AG08395 (cell line): ENCODE results near the gene RNF150.

Experiments used
- DNase-seq: peaks from one replicate; pipeline ENCODE4 v3.0.0; 2012; ENCODE audit warnings: mixed read lengths, low spot score

The RNF150 gene

DNA sequence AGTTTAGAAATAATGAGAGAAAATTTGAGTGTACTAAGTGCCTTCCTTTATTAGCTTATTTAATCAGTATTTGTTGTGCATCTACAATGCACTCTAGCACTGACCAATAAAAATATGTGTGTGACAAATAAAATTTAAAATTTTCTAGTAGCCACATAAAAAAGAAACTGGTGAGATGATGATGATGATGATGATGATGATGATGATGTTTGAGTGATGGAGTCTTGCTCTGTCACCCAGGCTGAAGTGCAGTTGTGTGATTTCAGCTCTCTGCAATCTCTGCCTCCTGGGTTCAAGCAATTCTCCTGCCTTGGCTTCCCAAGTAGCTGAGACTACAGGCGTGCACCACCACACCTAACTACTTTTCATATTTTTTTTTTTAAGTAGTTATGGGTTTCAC lies 110.2 kb downstream of the RNF150 start:
- DNase-seq = no peak

GRCh38 chr4:141022111-141022695 lies 111.1 kb downstream of the RNF150 start:
- DNase-seq = no peak

GRCh38 chr4:141021397-141022110 lies 111.7 kb downstream of the RNF150 start:
- no peak for DNase-seq

DNA sequence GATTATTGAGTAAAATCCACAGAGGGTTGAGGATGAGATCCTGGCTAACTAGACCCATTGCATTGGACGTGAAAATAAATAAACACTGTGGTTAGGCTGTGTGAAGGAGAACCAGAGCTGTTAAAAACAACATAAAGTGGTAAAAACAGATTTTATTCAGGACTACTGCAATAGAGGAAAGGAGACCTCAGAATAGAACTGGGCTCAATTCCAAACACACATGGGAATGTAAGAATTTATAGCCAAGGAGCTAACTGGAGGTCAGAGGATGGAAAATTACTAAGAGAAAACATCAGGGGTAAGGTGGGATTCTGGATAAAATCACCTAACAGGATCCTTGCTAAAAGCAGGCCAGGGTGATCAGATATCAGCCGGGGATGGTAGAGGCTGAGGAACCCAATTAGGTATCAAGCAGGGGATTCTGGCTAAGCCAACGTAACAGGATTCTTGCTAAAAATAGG lies 112.4 kb downstream of the RNF150 start:
- DNase-seq = peak; percentile 26

- no peak for DNase-seq
These were observed 113.5 kb downstream of the RNF150 start for GRCh38 chr4:141019768-141020167.

GRCh38 chr4:141016117-141016798 lies 117.0 kb downstream of the RNF150 start:
- no peak for DNase-seq

- DNase-seq = no peak
These were observed 119.4 kb downstream of the RNF150 start for GRCh38 chr4:141013899-141014298.

DNA sequence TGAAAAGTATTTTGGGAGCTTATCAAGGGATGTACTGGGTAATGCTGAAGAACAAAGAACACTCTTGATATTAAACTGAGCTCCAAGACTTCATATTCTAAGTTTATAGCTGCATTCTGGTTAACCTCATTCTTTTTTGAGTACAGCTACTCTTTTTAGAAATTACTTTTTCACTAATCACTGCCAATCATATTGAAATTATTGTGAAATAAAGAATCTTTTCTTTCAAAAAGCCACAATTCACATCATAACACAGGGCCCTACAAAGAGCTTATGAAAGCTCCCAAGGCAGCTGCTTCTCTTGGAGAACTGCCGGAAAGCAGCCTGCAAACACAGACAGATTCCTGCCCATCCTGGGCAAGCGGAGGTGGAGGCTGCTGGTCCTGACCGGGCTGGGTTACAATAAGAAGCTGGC lies 121.4 kb downstream of the RNF150 start:
- no peak for DNase-seq

DNA sequence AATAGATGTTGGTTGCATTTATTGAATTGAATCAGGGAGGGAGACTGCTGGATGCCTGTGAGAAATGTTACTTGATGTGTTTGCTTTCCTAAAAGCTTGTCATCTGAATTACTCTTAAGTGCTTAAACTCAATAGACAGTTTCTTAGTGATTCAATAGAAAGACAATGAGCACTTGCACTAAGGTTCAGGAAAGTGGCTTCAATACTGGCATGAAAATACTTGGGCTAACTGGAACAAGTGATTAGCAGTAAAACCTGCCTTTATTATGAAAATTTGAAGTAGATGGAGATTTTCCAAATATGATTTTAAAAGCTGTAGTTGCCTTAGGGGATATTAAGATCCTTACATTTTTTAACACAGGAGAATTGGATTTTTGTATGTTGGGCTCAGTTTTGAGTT lies 123.3 kb downstream of the RNF150 start:
- no peak for DNase-seq

- no peak for DNase-seq
These were observed 124.1 kb downstream of the RNF150 start for GRCh38 chr4:141009129-141009528.

DNA sequence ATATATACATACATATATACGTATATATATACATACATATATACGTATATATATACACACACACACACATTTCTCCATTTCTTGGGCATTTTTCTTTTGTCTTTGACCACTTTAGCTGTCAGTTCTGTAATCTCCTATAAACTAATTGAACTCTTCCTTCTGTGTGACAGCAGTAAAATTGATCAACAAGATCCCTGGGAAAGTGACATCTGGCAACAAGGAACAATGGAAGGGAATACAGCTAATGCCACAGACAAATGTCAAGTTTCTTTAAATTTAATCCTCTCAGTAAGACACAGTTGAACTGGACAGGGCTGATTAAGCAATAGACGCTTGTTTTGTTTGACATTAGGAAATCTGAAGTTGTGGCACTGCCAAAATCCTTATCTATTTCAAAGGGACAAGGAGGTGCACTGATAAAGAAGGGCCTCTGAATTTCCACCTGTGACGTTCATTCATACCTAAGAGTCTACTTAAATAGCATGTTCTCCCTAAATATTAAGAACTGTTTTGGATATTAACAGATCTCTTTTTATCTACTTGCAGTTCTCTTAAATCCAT lies 126.9 kb downstream of the RNF150 start:
- DNase-seq = no peak

GRCh38 chr4:141004823-141005222 lies 128.4 kb downstream of the RNF150 start:
- no peak for DNase-seq

DNA sequence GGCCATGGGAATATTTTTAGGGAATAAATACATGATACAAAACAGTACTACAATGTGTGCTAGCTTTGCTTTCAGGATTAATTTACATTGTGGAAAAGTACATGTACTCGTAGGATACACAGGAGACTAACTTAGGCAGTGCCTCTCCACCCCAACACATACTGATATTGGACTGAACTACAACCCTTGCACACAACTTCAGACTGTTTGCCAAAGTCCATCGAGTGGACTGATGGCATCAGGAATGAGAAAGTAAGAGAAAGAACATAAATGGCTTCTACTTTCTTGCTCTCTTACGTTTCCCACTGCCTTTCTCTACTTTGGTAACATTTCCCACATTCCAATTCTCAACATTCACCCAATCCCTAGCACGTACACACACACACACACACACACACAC lies 130.1 kb downstream of the RNF150 start:
- DNase-seq = no peak

- no peak for DNase-seq
These were observed 130.9 kb downstream of the RNF150 start for GRCh38 chr4:141002323-141002805.

- peak; percentile 74 for DNase-seq
These were observed 136.5 kb downstream of the RNF150 start for GRCh38 chr4:140996766-140997165.

DNA sequence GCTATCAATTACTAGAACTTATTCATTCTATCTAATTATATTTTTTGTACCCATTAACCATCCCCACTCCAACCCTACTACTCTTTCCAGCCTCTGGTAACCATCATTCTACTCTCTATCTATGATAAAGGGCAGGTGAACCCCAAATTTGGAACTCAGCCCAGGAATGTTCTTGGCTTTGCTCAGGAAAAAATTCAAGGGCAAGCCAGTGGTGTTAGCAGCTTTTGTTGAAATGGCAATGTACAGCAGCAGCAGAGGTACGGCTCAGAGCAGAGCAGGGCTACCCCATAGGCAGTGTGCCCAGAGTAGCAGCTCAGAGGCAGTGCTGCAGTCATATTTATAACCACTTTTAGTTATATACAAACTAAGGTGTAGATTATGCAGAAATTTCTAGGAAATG lies 138.2 kb downstream of the RNF150 start:
- no peak for DNase-seq

DNA sequence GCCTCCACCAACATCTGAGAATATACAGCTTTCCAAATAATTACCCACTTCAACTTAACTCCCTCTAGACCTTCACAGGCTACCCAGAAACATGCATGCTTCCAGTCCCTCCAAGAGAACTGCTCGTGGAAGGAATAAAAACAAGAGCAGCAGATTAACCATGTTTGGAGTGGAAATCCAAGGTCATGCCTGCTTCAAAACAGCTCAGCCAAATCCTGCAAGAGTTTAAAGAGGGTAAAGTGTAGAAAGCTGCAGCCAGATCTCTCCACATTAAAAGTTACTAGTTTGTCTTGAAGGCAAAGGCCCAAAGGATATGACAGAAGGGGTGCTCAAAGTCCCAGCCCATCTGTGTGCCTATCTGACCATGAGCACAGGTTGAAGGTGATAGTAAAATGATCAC lies 139.3 kb downstream of the RNF150 start:
- no peak for DNase-seq

GRCh38 chr4:140993370-140993769 lies 139.9 kb downstream of the RNF150 start:
- no peak for DNase-seq

DNA sequence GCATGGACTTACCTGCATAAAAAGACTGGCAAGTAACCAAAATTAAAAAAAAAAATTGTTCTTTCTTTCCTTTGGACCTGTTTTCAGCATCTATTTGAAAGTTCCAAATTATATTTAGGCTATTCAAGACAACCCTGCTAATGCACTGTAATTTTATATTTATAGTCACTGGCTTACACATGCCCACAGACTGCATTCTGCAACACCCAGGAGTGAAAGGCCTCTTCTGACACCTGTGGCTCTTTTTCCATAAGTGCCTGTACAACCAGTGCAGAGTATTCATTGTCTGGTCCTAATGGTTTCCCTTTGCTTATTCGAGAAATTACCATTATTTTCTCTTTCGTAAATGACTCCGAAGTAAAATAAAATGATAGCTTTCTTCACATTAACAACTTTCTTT lies 143.3 kb downstream of the RNF150 start:
- DNase-seq = no peak

DNA sequence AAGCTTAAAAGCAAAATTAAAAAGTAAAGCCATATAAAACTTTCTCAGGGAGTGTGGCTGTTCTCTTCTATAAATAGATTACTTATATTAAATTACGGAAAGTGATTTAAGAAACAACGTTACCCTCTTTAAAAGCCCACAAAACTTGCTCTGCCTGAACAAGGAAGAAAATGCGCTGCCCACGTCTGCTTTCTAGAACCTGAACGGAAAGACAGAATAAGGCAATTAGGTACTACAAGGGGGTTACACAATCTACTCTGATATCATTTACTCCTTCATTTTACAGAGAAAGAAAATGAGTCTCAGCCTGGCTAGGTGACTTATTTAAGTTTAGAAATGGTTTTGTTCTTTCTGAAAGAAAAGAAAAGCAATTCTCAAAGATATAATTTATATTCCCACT lies 147.2 kb downstream of the RNF150 start:
- DNase-seq = no peak

GRCh38 chr4:140982613-140983340 lies 150.5 kb downstream of the RNF150 start:
- DNase-seq = no peak
